Stomach (tissue), 9 donors: Measurements from ENCODE around the gene DMKN. TPM values are rescaled to one million over a fixed set of nuclear protein-coding genes. Genes with fewer than 3 reads are reported as not detected.
"Not testable (repeated sequence)": the region's sequence is repeated elsewhere in the genome, so short reads cannot be mapped to it uniquely, and the experiment has no call there.

Experiments used
- DNase-seq, 2 donors: peaks; one replicate each; pipeline versions ENCODE4 v3.0.0 to v3.0.0-alpha.2; 2013 to 2019
- H3K27ac ChIP-seq, 5 donors: fragments of 200-600 bp in 4 of 5; sonication (generic) in 4 of 5; one replicate each; pipeline ENCODE4 v1.5.1; 2013 to 2019; ENCODE audit warnings: mild to moderate bottlenecking in 1 of 5, moderate library complexity in 1 of 5
- H3K27me3 ChIP-seq, 3 donors: fragments of 200-600 bp; sonication (generic); one replicate each; pipeline ENCODE4 v1.5.1; 2017 to 2019; ENCODE audit warnings: mixed run types in 1 of 3
- H3K36me3 ChIP-seq, 4 donors: fragments of 200-600 bp; sonication (generic); 1 replicate in 3 of 4; 2 replicates in 1 of 4; pipeline ENCODE4 v1.5.1; 2016 to 2019
- H3K4me1 ChIP-seq, 4 donors: fragments of 200-600 bp; sonication (generic); one replicate each; pipeline ENCODE4 v1.5.1; 2016 to 2019
- H3K4me3 ChIP-seq, 4 donors: fragments of 200-600 bp; sonication (generic) in 3 of 4; one replicate each; pipeline ENCODE4 v1.5.1; 2016 to 2019; ENCODE audit warnings: mild to moderate bottlenecking in 1 of 4
- H3K9me3 ChIP-seq, 4 donors: fragments of 200-600 bp; sonication (generic); one replicate each; pipeline ENCODE4 v1.5.1; 2016 to 2019
- CTCF ChIP-seq, 7 experiments: fragments of 450-650 bp in 4 of 7; fragments of 200-600 bp in 3 of 7; sonication (generic) in 3 of 7; IDR thresholded peaks; one replicate each; pipeline ENCODE4 v1.5.1; 2016 to 2019; ENCODE audit warnings: antibody characterized with exemption in 7 of 7, control low read depth in 2 of 7, mild to moderate bottlenecking in 1 of 7
- EP300 ChIP-seq: sonication (generic); formaldehyde crosslinking; IDR thresholded peaks from one replicate; pipeline ENCODE4 v1.6.1; 2017; ENCODE audit warnings: antibody characterized with exemption
- POLR2A ChIP-seq, 4 donors: fragments of 450-650 bp; IDR thresholded peaks; one replicate each; pipeline ENCODE4 v1.6.1; 2016; ENCODE audit warnings: antibody characterized with exemption in 4 of 4, control low read depth in 2 of 4, mild to moderate bottlenecking in 1 of 4, moderate library complexity in 1 of 4
- POLR2AphosphoS5 ChIP-seq, 3 donors: sonication (generic); formaldehyde crosslinking; IDR thresholded peaks; one replicate each; pipeline ENCODE4 v1.6.1; 2016; ENCODE audit warnings: antibody characterized with exemption in 3 of 3
- WGBS, 5 donors: extraction: QIAGEN DNeasy Blood & Tissue Kit in 3 of 5; methylation state at CpG; one replicate each; pipeline versions ENCODE4 v1.1.5 to v1.1.7; 2013 to 2018; 5-methylcytosine and 5-hydroxymethylcytosine counted together
- intact Hi-C: fragments of 100-400 bp; cut with DNase I; formaldehyde crosslinking; loops from one replicate; pipeline ENCODE4 v1.15.1; 2023; ENCODE audit warnings: low total_unique reads
- polyA plus RNA-seq, 3 donors: library from polyadenylated mRNA; stranded (reverse); fragments of 200-250 nt; gene quantifications; one replicate each; pipeline ENCODE4 v1.2.3, GENCODE V29; 2013
- total RNA-seq, 5 donors: library from RNA; depleted of rRNA; stranded (reverse); fragments of >200 nt; gene quantifications; one replicate each; pipeline versions ENCODE4 v1.1.0 to v1.2.3, GENCODE V29; 2014 to 2016
- donor health status: healthy with polysubstance abuse.
- donor health status: Bipolar disorder and iron deficiency.
- donor health status: healthy.

DMKN gene
- total and polyA plus RNA-seq, 8 donors: 4.9 to 139 (median 36.9) TPM; not detected in 1

- Histone ChIP-seq H3K27me3 (no peaks in the 10 kb centered on the region), H3K36me3 (no peaks in the 10 kb centered on the region), H3K9me3 (no peaks in the 10 kb centered on the region), H3K27ac (no peak overlapping the region), H3K4me3 (no peak overlapping the region), H3K4me1 (peaks cover 0 to 7% (median 0%) of the 10 kb centered on the region in 4 donors)
- intact Hi-C loops: no loop called here
- TF ChIP-seq POLR2AphosphoS5 (IDR thresholded peaks at IDR 0.05) (no peak), POLR2A (IDR thresholded peaks at IDR 0.05) (no peak), CTCF (IDR thresholded peaks at IDR 0.05) (no peak)
- WGBS, 5 donors: 90 to 96% (median 95%) methylated on average over 14 of the region's 14 CpGs
- no peak for DNase-seq
Measured at GRCh38 chr19:35474104-35474503, 39.3 kb downstream of the DMKN start.

DNA sequence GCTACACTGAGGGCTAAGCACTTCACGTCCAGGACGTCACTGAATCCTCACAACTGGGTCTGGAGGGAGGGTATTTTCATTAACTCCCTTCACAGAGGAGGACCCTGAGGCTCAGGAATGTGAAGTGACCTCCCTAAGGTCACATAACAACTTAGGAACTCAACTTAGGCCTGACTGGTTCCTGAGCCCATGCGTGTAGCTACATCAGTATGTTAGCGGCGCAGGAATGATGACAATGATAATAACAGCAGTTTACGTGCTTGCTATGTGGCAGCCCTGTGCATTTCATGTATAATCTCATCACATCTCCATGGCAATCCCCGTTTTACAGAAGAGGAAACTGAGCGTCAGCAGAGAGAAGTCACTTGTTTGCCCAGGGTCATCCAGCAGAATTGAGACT lies 41.5 kb downstream of the DMKN start:
- Histone ChIP-seq H3K27me3 (no peaks in the 10 kb centered on the region), H3K36me3 (no peaks in the 10 kb centered on the region), H3K4me1 (peaks cover 0 to 7% (median 6%) of the 10 kb centered on the region in 4 donors), H3K4me3 (no peak overlapping the region), H3K9me3 (no peaks in the 10 kb centered on the region), H3K27ac (no peak overlapping the region)
- TF ChIP-seq CTCF (IDR thresholded peaks at IDR 0.05): no peak
- TF ChIP-seq POLR2A (IDR thresholded peaks at IDR 0.05): no peak
- TF ChIP-seq POLR2AphosphoS5 (IDR thresholded peaks at IDR 0.05): no peak
- TF ChIP-seq EP300: no peak
- WGBS, 5 donors: 87 to 97% (median 88%) methylated on average over 8 of the region's 8 CpGs
- no peak for DNase-seq
- intact Hi-C loops: no loop called here

- H3K4me1 ChIP-seq, H3K36me3 ChIP-seq, H3K27ac ChIP-seq, H3K4me3 ChIP-seq, DNase-seq, H3K9me3 ChIP-seq, intact Hi-C loops, H3K27me3 ChIP-seq: not testable (repeated sequence)
- 89 to 97% (median 94%) methylated on average over 4 of the region's 4 CpGs for WGBS, 5 donors
Measured at GRCh38 chr19:35471075-35471474, 42.4 kb downstream of the DMKN start.

- Histone ChIP-seq H3K9me3 (no peaks in the 10 kb centered on the region), H3K4me1 (peaks cover 0 to 7% (median 6%) of the 10 kb centered on the region in 4 donors), H3K27me3 (no peaks in the 10 kb centered on the region), H3K36me3 (no peaks in the 10 kb centered on the region), H3K4me3 (no peak overlapping the region), H3K27ac (no peak overlapping the region)
- no peak for DNase-seq
- no peak for TF ChIP-seq POLR2A (IDR thresholded peaks at IDR 0.05)
- TF ChIP-seq POLR2AphosphoS5 (IDR thresholded peaks at IDR 0.05): no peak
- TF ChIP-seq CTCF (IDR thresholded peaks at IDR 0.05): no peak
- TF ChIP-seq EP300: no peak
- intact Hi-C loops: no loop called here
- 76 to 84% (median 81%) methylated on average over 7 of the region's 7 CpGs for WGBS, 5 donors
Measured at GRCh38 chr19:35470128-35470527, 43.3 kb downstream of the DMKN start.

GRCh38 chr19:35468637-35469036 lies 44.8 kb downstream of the DMKN start:
- no peak overlapping the region for H3K27ac ChIP-seq
- no peaks in the 10 kb centered on the region for H3K36me3 ChIP-seq
- intact Hi-C loops: loop anchor here (5.0 kb wide), 1 partner anchor 111 kb away; the partner anchor contains the start of gene FFAR3
- H3K9me3 ChIP-seq: no peaks in the 10 kb centered on the region
- H3K27me3 ChIP-seq: no peaks in the 10 kb centered on the region
- peaks cover 0 to 7% (median 6%) of the 10 kb centered on the region in 4 donors for H3K4me1 ChIP-seq
- WGBS, 5 donors: 13 to 24% (median 21%) methylated on average over 2 of the region's 2 CpGs
- DNase-seq: peak; percentile 70 to 85
- no peak overlapping the region for H3K4me3 ChIP-seq
- no peak for TF ChIP-seq POLR2A (IDR thresholded peaks at IDR 0.05)
- no peak for TF ChIP-seq EP300
- peak in 5 of 7 experiments; percentile 57 to 84 (median 78) for TF ChIP-seq CTCF (IDR thresholded peaks at IDR 0.05)
- peak in 1 of 3 donors; percentile 27 for TF ChIP-seq POLR2AphosphoS5 (IDR thresholded peaks at IDR 0.05)
